Activated T-cell treated with anti-CD3 and anti-CD28 coated beads, Interleukin-2, amount 50 U/mL, for 1 hour (primary cell): ENCODE results near the gene AGAP6.
A peak's percentile ranks its signal among the peaks of the same experiment; 100 is the strongest.
"Not testable (repeated sequence)": the region's sequence is repeated elsewhere in the genome, so short reads cannot be mapped to it uniquely, and the experiment has no call there.

Experiments used
- DNase-seq: peaks from one replicate; pipeline ENCODE4 v3.0.0-alpha.2; 2020

The AGAP6 gene

GRCh38 chr10:49988376-49988775 lies at the start of gene AGAP6:
Gene AGAP6, plus strand, starts transcription at chr10:49988406. Its CDS starts 310 bp downstream, at chr10:49988716.
- DNase-seq = not testable (repeated sequence)

DNA sequence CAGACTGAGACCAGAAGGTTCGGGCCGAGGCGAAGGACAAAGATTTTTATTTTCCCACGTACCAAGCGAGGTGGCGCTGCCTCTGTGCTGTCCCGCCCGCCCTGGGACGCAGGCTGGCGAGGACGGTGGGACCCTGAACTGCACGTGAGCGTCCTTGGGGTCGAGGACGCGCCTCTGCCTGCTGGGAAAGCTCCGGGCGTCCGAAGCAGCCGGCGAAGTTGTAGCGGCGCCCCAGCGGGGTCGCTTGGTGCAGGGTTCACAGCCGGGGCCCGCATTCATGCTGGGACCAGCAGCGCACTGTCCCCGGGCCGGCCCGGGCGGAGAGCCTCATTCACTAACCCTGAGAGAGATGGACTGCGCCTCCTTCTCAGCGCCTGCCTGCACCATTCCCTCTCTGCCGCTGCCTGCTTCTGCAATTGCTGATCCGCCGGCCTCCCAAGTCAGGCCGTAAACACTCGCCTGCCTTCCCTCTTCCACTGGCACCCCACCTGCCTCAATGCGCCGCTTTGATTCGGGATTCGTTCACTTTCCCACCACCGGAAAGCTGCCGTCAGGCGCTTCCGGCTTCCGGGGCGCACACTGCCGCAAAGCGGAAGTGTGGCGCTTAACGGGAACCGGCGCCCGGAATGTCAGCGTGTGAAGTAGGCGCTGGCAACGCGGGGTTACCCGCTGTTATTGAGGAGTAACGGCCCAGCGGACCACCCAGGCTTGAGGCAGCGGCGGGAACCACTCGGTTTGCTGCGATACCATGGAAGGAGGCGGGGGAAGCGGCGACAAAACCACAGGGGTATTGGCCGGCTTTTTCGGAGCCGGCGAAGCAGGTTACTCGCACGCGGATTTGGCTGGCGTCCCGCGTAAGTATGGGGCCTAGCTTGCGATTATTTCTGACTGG lies 46.5 kb upstream of the AGAP6 start, which contains the start of the genes PARG and TIMM23B:
Gene PARG, minus strand, starts transcription at position 581 of the 892 bp plus-strand sequence. Its CDS starts 302 bp downstream, at position 279.
Gene TIMM23B, plus strand, starts transcription at position 607 of the 892 bp plus-strand sequence. Its CDS starts 142 bp downstream, at position 749.
- peak; percentile 83 for DNase-seq

DNA sequence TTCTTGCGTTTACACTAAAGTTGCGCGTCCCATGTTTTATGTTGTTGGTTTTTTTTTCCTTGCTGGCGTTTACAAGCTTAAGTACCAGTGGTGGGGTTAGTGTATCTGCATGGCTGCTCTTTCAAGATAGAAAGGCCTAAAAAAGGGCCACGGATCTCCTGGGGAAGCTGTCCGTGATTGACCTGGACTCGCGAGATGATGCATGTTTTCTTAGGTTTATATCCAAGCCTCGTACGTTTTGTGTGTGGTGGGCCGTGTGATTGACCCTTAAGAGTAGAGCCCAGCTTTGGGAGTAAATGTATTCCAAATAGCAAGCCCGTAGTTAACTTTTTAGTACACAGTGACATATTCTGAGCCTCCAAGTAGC lies 45.9 kb upstream of the AGAP6 start:
- not testable (repeated sequence) for DNase-seq

GRCh38 chr10:49943607-49944006 lies 44.6 kb upstream of the AGAP6 start:
- not testable (repeated sequence) for DNase-seq

DNA sequence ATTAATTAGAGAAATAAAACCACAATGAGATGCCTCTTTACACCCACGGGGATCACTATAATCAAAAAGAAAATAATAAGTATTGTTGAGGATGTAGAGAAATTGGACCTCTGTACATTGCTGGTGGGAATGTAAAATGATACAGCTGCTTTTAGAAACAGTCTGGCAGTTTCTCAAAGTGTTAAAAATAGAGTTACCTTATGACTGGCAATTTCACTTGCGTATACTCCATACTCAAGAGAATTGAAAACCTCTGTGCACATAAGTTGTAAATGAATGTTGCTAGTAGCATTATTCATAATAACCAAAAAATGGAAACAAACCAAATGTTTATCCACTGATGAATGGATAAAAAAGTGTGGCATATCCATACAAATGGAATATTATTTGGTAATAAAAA lies 40.1 kb upstream of the AGAP6 start:
- not testable (repeated sequence) for DNase-seq

DNA sequence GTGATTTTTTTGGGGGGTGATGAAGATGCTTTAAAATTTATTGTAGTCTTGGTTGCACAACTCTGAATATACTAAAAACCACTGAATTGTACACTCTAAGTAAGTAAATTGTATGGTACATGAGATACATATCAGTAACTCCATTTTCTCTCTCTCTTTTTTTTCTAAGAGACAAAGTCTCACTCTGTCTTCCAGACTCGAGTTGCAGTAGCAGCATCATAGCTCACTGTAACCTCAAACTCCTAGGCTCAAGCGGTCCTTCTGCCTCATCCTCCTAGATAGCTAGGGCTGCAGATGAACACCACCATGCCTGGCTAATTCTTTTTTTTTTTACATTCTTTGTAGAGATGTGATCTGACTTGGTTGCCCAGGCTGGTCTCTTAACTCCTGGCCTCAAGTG lies 39.5 kb upstream of the AGAP6 start:
- DNase-seq = not testable (repeated sequence)

DNA sequence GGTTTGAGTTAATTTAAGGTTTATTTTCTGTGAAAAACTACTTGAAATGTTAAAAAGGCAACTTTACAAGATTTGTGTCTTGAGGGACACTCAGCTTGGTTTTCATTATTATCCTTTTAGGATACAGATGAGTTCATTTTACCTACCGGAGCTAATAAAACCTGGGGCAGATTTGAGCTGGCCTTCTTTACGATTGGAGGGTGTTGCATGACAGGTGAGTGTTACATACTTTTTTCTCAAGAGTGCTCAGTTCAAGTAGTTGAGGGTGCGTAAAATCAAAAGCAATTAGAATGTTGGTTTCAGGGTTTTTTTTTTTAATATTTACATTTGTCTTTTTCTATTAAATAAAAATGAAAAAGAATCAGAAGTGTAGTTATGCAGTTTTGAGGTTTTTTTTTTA lies 36.2 kb upstream of the AGAP6 start:
- DNase-seq = not testable (repeated sequence)

GRCh38 chr10:49953122-49953521 lies 35.1 kb upstream of the AGAP6 start:
- not testable (repeated sequence) for DNase-seq

DNA sequence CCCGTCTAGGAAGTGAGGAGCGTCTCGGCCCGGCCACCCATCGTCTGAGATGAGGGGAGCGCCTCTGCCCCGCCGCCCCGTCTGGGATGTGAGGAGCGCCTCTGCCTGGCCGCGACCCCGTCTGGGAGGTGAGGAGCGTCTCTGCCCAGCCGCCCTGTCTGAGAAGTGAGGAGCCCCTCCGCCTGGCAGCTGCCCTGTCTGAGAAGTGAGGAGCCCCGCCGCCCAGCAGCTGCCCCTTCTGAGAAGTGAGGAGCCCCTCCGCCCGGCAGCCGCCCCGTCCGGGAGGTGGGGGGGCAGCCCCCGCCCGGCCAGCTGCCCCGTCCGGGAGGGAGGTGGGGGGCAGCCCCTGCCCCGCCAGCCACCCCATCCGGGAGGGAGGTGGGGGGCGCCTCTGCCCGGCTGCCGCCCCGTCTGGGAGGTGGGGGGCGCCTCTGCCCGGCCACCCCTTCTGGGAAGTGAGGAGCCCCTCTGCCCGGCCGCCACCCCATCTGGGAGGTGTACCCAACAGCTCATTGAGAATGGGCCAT lies 17.8 kb upstream of the AGAP6 start:
- not testable (repeated sequence) for DNase-seq

GRCh38 chr10:49971466-49971865 lies 16.7 kb upstream of the AGAP6 start:
- DNase-seq = not testable (repeated sequence)

DNA sequence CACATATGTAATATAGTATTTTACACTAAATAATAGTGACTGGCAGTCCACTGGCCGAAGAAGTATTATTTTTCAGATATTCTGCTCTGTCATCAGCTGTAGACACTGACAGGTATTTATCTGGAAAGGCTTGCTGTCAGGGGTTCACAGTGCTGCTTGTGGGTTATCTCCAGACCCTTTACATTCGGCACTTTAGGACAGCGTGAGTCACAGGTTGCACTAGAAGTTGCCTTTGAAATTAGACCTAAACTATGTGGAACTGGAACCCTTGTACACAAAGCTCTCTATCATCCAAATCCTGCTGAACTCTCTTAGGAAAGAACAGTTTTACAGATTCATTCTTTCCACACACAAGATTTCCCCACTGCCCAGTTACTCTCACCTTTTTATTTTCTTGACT lies 16.1 kb upstream of the AGAP6 start:
- DNase-seq = not testable (repeated sequence)

DNA sequence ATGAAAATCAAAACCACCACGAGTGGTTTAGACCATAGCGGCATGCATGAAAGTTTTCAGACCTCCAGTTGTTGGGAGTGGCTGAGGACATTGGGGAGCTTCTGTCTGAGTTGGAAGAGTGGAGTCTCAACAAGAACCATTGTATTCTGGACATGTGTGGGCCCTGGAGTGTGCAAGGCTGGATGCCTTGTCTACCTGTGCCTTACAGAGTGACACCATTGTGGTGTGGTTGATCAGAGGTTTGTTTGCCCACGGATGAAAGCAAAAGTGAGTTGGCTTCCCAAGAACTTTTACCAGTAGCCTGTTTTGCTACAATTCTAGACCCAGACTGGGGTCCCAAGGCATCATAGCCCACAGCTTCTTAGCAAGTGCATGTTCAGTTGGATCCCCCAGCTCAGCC lies 10.4 kb upstream of the AGAP6 start:
- not testable (repeated sequence) for DNase-seq

GRCh38 chr10:49987207-49987606 lies 999 bp upstream of the AGAP6 start:
- not testable (repeated sequence) for DNase-seq

DNA sequence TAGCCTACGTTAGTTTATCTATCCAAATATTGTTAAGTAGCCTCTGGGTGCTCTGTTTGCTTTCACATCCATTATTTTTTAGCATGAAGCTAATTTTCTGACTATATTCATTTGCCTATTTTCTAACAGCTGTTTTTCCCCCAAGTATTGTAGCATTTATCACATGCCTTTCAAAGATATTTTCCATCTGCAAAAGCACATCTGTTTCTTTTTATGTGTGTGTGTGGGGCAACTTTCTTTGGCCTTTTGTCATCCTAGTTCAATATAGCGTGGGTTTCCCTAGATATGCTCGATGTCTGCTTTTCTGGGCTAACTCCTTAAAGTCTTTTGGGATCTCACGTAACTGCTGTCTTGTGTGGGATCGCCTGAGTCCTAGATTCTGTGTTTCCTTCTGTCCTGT lies 7.1 kb downstream of the AGAP6 start:
- DNase-seq = not testable (repeated sequence)

GRCh38 chr10:50014024-50014423 lies 25.8 kb downstream of the AGAP6 start:
- DNase-seq = not testable (repeated sequence)

DNA sequence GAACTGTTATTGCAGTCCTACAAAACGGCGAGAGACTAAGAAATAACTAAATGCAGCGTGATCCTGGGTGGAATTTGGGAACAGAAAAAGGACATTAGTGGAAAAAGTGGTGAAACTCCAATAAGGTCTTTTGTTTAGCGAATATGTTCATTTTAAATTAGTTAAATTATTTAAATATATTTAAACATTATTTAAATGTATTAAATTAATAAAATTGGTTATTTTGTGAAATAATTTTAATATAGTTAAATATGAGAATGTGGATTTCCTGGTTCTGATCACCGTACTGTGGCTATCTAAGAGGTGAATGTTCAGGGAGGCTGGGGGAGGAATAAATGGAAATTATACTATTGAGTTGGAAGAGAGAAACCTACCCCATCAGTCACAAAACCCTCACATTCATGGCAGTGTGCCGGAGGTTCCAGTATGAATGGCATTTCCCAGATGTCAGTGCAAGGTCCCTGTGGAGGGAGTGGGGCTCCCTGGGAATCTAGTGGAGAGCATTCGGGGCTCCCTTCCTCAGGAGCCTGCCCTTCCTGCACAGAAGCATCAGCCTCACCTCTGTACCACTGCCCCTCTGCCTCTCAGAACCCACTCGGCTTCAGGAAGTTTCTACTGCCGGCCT lies 27.5 kb downstream of the AGAP6 start:
- not testable (repeated sequence) for DNase-seq

GRCh38 chr10:50016926-50017325 lies 28.7 kb downstream of the AGAP6 start:
- DNase-seq = not testable (repeated sequence)

DNA sequence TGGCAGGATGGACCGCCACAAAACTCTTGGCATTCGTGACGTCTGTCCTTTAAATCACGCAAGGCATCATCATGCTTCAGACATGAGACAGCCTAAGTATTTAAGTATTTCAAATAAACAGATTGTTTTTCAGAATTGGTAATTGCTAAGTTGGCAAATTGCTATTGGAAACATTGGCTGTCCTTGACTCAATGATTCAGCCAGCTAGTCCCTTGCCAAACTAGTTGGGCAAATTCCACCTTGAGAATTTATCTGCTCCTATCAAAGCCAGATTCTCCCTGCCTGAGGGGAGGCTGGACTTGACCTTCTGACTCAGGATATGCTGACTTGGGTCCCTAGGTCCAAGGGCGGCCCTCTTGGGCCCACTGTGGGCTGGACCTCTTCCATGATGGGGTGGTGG lies 29.4 kb downstream of the AGAP6 start:
- DNase-seq = not testable (repeated sequence)

DNA sequence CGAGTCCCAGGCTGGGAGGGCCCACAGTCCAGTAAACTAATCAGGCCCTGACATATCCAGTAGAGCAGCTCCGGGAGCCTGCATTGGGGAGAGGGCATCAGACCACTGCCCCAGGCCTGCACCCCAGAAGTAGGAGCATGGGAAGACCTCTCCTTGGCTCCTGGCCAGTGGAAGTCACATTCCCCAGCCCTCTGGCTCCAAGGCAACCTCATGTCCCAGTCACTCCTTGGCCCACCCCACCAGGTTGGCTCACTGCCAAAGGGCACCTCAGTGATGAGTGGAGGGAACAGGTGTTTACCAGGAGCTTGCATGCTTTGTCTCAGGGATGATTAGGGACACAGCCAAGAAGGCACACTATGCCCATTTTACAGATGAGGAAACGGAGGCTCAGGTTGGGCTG lies 31.1 kb downstream of the AGAP6 start:
- DNase-seq = not testable (repeated sequence)

DNA sequence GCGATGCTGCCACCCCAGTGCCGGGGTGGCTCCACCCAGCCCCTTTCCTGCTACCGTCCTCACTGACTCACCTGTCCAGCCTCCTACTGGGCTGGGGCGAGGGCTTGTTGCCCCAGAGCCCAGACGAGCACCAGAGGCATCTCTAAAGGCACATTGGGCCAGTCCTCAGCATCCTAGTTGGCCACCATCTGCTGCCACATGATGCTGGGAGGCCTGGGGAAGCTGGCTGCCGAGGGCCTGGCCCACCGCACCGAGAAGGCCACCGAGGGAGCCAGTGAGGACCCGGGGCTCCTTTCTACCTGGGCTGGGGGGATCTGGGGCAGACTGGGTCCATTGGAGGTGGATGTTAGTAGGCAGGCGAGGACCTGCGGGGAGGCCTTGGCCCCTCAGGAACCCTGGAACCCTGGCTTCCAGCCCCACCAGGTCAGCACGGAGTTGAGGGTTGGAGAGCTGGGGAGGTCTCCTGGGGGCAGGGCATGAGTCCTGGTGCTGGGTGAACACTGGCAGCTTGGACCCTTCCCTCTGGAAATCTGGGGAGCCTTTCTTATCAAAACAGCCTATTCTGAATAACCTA lies 32.3 kb downstream of the AGAP6 start:
- DNase-seq = not testable (repeated sequence)

- no peak for DNase-seq
Observed at GRCh38 chr10:50021646-50022045, 33.4 kb downstream of the AGAP6 start.

DNA sequence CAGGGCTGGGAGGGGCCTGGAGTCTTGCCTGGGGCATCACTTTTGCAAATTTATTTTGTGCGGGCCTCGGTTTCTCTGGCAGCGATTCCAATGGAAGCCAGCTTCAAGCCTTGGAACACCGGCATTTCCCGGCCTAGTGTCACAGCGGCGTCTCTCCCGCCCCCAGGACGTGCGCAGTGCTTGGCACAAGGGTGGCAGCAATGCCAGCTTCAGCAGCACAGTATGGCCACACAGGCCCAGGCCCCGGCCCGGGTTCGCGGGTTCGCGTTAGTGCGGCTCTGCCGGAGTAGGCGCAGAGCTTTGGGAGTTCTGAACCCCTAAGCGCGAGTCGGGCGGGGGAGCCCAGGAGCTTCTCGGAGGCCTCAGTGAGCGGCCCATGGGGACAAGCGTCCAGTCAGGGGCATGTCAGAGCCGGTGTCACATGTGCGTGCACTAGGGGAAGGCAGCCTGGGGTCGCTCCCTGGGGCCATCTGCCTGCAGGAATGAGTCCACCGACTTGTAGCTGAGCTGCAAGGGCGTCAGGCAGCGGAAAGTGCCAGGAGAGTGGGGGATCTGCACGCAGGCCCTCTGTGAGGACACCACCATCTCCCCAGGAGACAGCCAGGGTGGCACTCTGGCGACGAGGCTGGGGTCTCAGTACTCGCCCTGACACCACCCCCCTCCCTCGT lies 36.6 kb downstream of the AGAP6 start:
- DNase-seq = not testable (repeated sequence)

- DNase-seq = no peak
Observed at GRCh38 chr10:50025627-50026026, 37.4 kb downstream of the AGAP6 start.
